ENCODE results near the gene ELL3.
"Not testable (repeated sequence)": the region's sequence is repeated elsewhere in the genome, so short reads cannot be mapped to it uniquely, and the experiment has no call there.

ELL3 gene

DNA sequence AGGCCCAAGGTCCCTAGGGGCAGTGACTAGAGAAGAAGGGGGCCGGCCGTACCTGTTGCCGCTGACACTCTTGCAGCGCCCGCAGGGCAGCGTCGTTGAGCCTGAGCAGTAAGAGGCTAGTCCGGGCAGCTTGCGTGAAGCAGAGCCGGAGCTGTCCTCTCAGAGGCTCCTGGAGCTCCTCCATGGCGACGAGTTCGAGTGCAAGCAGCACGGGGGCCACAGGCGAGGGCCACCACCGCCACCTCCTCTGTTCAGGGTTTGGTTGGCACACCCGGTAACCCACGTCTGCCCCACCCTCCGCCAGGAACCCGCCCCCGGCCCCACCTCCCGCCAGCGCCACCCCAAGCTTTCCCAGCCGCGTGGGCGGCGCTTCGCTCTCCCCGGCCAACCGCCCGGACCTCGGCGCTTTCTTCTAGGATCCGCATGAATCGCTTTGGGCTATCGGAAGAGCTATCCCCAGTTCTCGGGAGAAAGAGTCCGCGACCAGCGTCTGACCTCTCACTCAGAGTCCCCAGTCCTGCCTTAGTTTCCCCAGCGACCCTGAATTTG is at the start of gene ELL3:
ELL3 (minus strand) TSS at position 249 of the 549 bp plus-strand sequence; CDS start at position 184, 65 bp downstream.
- peak; percentile 86 for DNase-seq (ENCODE audit: low spot score)

GRCh38 chr15:43826029-43826507 is 49.3 kb upstream of the ELL3 start:
- DNase-seq (ENCODE audit: low spot score) = no peak

DNA sequence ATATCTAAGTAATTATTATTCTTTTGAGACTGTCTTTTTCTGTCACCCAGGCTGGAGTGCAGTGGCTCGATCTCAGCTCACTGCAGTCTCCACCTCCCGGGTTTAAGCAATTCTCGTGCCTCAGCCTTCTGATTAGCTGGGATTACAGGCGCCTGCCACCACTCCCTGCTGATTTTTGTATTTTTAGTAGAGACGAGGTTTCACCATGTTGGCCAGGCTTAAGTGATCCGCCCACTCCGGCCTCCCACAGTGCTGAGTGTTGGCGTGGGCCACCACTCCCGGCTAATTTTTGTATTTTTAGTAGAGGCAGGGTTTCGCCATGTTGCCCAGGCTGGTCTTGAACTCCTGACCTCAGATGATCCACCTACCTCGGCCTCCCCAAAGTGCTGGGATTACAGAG is 48.5 kb upstream of the ELL3 start:
- DNase-seq (ENCODE audit: low spot score) = not testable (repeated sequence)

- DNase-seq (ENCODE audit: low spot score) = peak; percentile 99
Observed at GRCh38 chr15:43824302-43825246, 47.8 kb upstream of the ELL3 start, which contains the start of gene MFAP1. MFAP1 (minus strand) TSS chr15:43824690; CDS start chr15:43824569, 121 bp downstream.

- no peak for DNase-seq (ENCODE audit: low spot score)
Observed at GRCh38 chr15:43821505-43821904, 44.7 kb upstream of the ELL3 start.

DNA sequence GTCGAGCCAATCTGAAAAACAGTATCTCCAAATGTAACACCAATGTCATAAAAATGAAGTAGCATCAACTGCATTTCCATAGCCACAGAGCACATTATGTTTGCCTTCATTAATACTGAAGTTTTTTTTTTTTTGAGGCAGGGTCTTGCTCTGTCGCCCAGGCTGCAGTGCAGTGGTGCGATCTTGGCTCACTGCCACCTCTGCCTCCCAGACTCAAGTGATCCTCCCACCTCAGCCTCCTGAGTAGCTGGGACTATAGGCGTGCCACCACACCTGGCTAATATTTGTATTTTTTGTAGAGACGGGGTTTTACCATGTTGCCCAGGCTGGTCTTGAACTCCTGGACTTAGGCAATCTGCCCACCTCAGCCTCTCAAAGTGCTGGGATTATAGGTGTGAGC is 38.3 kb upstream of the ELL3 start:
- not testable (repeated sequence) for DNase-seq (ENCODE audit: low spot score)

- DNase-seq (ENCODE audit: low spot score) = no peak
Observed at GRCh38 chr15:43808960-43809678, 32.4 kb upstream of the ELL3 start.

DNA sequence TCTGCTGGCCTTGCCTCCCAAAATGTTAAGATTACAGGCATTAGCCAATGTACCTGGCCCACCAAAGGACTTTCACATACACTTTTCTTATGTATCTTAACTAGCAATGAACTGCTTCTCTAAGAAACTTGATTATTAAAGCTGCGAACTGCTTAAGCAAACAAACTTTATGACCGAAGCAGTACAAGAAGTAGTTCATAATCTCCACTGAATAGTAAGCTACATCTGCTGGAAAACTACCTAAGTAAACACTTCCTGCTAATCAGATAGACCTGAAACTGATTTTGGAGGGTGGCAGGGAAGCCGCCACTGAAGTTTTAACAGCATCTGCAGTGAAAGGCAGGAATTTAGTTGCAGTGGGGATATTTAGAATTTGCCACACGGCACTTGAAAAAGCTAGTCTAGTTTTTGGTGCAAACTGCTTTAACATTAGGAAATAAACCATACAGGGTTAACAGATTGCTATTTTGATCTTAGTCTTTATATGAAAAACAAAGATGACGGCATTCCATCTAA is 31.7 kb upstream of the ELL3 start:
- no peak for DNase-seq (ENCODE audit: low spot score)

- DNase-seq (ENCODE audit: low spot score) = not testable (repeated sequence)
Observed at GRCh38 chr15:43802676-43803075, 25.9 kb upstream of the ELL3 start.

- peak; percentile 92 for DNase-seq (ENCODE audit: low spot score)
Observed at GRCh38 chr15:43800286-43801141, 23.7 kb upstream of the ELL3 start, which contains the start of gene HYPK. HYPK (plus strand) TSS chr15:43800599; CDS start chr15:43800623, 24 bp downstream.

DNA sequence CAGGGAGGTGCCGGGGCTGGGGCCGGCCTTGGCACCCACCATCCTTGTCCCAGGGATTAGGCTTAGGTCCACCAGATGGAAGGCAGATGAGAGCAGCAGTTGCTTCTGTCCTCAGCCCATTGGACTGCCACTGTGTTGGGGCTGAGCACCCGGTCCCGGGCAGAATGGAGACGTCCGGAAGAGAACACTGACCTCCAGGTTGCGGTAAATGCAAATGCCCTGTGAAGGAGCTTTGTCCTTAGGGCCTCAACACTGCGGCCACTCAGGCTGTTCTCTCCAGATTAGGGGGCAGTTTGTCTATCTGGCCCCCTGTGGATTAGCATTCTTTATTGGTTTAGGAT is 23.1 kb upstream of the ELL3 start, which contains the start of gene SERINC4:
SERINC4 (minus strand) TSS at position 276 of the 341 bp plus-strand sequence; CDS start at position 42, 234 bp downstream.
- no peak for DNase-seq (ENCODE audit: low spot score)

GRCh38 chr15:43799209-43799944 is 22.6 kb upstream of the ELL3 start:
- DNase-seq (ENCODE audit: low spot score) = no peak

DNA sequence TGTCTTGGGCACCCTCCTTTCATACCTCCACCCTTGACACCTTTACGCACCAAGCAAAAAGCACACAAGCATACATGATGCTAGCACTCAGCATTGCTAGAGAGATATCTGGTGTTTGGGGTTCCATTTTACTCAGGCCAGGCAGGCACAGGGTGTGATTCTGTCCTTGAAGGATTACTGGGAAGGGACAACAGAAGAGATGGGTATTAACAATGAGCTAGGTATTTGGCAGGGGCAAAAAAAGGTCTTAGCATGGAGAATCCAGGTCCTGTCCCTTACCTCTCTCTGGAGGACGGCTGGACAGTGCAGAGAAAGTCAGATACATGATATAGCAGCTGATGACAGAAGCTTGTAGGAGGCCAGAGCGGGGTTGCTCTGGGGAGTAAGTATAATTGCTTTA is 19.8 kb upstream of the ELL3 start:
- no peak for DNase-seq (ENCODE audit: low spot score)

DNA sequence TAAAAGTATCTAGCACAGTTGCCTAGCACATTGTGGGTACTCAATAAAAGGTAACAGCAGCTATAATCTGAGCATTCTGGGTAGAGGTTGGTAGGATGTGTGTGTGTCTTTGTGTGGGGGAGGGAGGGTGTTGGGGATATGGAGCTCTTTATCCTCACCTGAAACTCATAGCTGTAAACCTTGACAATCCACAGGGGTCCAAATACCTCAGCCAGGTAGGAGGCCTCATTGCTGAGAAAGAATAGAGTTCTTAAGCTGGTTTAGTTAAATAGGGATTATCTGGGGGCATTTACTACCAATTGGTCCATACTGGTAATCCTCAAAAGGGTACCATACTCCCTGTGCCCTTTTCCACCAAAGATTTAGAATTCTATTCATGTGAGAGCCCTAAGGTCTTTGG is 19.2 kb upstream of the ELL3 start:
- no peak for DNase-seq (ENCODE audit: low spot score)

GRCh38 chr15:43795197-43795596 is 18.4 kb upstream of the ELL3 start:
- no peak for DNase-seq (ENCODE audit: low spot score)

GRCh38 chr15:43794269-43795037 is 17.7 kb upstream of the ELL3 start:
- peak; percentile 13 for DNase-seq (ENCODE audit: low spot score)

DNA sequence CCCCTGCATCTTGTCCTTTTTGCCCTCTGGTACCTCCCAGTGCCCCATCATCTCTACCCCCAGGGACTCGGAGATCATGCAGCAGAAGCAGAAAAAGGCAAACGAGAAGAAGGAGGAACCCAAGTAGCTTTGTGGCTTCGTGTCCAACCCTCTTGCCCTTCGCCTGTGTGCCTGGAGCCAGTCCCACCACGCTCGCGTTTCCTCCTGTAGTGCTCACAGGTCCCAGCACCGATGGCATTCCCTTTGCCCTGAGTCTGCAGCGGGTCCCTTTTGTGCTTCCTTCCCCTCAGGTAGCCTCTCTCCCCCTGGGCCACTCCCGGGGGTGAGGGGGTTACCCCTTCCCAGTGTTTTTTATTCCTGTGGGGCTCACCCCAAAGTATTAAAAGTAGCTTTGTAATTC is 16.9 kb upstream of the ELL3 start:
- no peak for DNase-seq (ENCODE audit: low spot score)

DNA sequence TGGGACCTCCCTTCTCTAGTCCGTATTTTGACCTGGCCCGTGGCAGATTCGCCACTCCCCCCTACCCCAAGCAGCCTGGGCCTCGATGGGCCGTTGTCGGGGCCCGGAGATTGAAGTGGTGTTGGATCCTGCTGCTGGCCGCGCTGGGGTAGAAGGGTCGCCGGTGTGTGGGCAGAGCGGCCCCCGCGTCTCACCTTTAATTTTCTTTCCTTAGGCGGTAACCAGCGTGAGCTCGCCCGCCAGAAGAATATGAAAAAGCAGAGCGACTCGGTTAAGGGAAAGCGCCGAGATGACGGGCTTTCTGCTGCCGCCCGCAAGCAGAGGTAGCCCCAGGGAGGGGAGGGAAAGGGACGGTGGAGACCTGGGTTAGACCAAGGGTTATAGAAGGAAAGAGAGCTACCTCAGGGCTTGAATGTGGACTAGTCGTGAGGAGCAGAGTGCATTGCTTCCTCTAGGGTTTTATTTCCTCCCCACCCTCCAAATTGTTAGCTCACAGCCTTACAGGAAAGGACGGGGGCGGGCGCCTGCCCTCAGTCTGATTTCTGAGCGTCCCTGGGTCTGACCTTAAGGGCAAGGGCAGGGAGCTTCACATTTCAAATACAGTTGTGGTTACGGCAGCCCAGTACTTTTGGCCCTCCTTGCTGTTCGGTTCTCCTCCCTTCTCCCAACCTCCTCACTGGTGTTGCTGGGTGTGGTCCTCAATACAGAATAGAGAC is 16.2 kb upstream of the ELL3 start:
- DNase-seq (ENCODE audit: low spot score) = peak; percentile 51
